GM13977 (cell line): Measurements from ENCODE around the gene MPHOSPH9.
"Not testable (repeated sequence)": the region's sequence is repeated elsewhere in the genome, so short reads cannot be mapped to it uniquely, and the experiment has no call there.

Source experiments
- DNase-seq: peaks from one replicate; pipeline ENCODE4 v3.0.0; 2012; ENCODE audit warnings: low spot score
- CTCF ChIP-seq: IDR thresholded peaks from 2 replicates; pipeline ENCODE4 v1.5.1; 2012; ENCODE audit warnings: mild to moderate bottlenecking, control low read depth; ENCODE audit not compliant: insufficient read depth; ENCODE audit errors: extremely low read depth, missing control alignments
- in situ Hi-C: fragments of 300-500 bp; cut with MboI; formaldehyde crosslinking; loops from one replicate; pipeline ENCODE4 v1.12.0; 2022; ENCODE audit warnings: low sequenced_read_pairs, low pct_unique_long_range_greater_than_20kb, mixed read lengths, inconsistent platforms; ENCODE audit not compliant: unreplicated experiment

Gene MPHOSPH9

GRCh38 chr12:123250471-123251383 lies 17.8 kb upstream of the MPHOSPH9 start:
- in situ Hi-C loops = no loop called here
- DNase-seq = no peak
- TF ChIP-seq CTCF = no peak

GRCh38 chr12:123248996-123249741 lies 16.2 kb upstream of the MPHOSPH9 start:
- in situ Hi-C loops = loop anchor here (25.0 kb wide), 1 partner anchor 412 kb away; the partner anchor contains the start of gene HIP1R
- DNase-seq = not testable (repeated sequence)

GRCh38 chr12:123248129-123248528 lies 15.2 kb upstream of the MPHOSPH9 start:
- DNase-seq = not testable (repeated sequence)
- in situ Hi-C loops = loop anchor here (25.0 kb wide), 1 partner anchor 411 kb away; the partner anchor contains the start of gene HIP1R

- in situ Hi-C loops = loop anchor here (25.0 kb wide), 1 partner anchor 408 kb away; the partner anchor contains the start of gene HIP1R
- no peak for DNase-seq
- TF ChIP-seq CTCF = no peak
These were observed 12.7 kb upstream of the MPHOSPH9 start for GRCh38 chr12:123245678-123246077.

- in situ Hi-C loops = loop anchor here (25.0 kb wide), 1 partner anchor 406 kb away; the partner anchor contains the start of gene HIP1R
- DNase-seq = no peak
- no peak for TF ChIP-seq CTCF
These were observed 10.8 kb upstream of the MPHOSPH9 start for GRCh38 chr12:123243671-123244262.

- TF ChIP-seq CTCF = no peak
- DNase-seq = no peak
- in situ Hi-C loops = loop anchor here (25.0 kb wide), 1 partner anchor 405 kb away; the partner anchor contains the start of gene HIP1R
These were observed 9.4 kb upstream of the MPHOSPH9 start for GRCh38 chr12:123242116-123242904.

- DNase-seq = no peak
- in situ Hi-C loops = loop anchor here (25.0 kb wide), 1 partner anchor 402 kb away; the partner anchor contains the start of gene HIP1R
- no peak for TF ChIP-seq CTCF
These were observed 6.0 kb upstream of the MPHOSPH9 start for GRCh38 chr12:123238961-123239360.
